Measurements from ENCODE around the gene VTN.

DNA sequence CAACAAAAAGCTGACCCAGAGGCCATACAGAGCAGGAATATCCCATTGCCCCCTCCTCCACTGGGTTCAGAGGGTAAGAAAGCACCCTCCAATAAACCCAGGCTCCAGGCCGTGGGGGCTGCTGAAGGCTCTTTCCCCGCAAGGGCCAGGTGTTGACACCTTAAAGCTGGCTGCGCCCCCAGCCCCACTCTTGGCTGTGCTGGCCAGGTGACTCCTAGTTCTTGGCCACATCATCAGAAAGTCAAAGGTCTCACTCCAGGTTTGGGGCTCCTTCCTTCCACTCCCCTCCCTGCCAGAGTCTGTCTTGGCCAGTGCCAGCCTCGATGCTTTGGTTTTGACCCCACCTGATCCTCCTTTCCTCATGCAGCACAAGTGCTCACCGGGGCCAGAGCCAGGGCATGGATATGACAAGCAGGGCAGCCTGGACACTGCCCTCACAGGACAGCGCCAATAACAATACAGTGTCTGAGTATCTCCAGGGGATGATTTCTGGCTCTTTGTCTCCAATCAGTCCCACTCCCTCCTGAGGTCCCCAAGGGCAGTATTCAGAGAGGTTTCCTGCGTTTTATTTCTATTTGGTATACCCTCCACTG is 27.7 kb upstream of the VTN start:
- TF ChIP-seq, protein P1, sequence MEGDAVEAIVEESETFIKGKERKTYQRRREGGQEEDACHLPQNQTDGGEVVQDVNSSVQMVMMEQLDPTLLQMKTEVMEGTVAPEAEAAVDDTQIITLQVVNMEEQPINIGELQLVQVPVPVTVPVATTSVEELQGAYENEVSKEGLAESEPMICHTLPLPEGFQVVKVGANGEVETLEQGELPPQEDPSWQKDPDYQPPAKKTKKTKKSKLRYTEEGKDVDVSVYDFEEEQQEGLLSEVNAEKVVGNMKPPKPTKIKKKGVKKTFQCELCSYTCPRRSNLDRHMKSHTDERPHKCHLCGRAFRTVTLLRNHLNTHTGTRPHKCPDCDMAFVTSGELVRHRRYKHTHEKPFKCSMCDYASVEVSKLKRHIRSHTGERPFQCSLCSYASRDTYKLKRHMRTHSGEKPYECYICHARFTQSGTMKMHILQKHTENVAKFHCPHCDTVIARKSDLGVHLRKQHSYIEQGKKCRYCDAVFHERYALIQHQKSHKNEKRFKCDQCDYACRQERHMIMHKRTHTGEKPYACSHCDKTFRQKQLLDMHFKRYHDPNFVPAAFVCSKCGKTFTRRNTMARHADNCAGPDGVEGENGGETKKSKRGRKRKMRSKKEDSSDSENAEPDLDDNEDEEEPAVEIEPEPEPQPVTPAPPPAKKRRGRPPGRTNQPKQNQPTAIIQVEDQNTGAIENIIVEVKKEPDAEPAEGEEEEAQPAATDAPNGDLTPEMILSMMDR (IDR thresholded peaks at IDR 0.05): no peak
- TF ChIP-seq POLR2A (IDR thresholded peaks at IDR 0.05) (no peak), POLR2AphosphoS5 (IDR thresholded peaks at IDR 0.05) (no peak)

Data from breast epithelium (tissue), 3 donors.